ENCODE data around the gene DNAJC5. TPM values are rescaled to one million over a fixed set of nuclear protein-coding genes. Genes with fewer than 3 reads are reported as not detected.
"Not testable (repeated sequence)": the region's sequence is repeated elsewhere in the genome, so short reads cannot be mapped to it uniquely, and the experiment has no call there.

Gene DNAJC5
- total RNA-seq, 1 donor from 2014 or later: 82.6 TPM

DNA sequence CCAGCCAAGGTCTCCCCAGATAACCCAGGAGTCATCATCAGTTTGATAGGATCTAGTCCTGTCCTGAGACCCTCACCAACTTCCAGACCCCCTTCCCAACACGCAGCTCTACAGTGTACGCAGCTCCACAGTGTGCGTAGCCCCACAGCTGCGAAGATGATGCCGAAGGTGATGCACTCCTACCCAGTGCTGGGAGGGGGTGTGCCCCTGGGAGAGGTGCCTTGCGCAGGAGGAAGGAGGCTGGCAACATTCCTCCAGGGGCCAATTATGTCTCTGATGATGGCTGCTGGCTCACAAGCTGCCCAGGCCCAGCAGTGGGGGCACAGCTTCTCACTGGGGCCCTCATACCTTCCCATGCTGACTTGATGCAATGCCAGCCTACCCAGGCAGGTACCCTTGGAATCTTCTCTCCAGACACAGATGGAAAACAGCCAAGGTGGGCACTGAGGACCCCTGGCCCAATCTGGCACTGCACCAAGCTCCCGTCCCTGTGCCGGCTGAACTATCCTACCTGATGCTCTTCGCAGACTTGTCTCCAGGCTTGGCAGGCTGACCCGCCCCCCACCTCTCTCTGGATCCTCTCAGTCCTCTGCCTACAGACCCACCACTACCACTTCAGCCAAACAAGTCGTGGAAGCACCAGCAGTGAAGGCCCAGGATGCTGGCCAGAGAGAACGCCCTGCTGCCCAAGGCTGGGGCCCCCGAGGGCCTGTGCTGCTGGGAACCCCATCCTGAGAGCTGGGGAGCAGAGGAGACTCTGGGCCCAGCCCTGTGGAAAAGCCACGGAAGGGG is 73.4 kb downstream of the DNAJC5 start:
- DNase-seq (ENCODE audit: low read depth): no peak

DNA sequence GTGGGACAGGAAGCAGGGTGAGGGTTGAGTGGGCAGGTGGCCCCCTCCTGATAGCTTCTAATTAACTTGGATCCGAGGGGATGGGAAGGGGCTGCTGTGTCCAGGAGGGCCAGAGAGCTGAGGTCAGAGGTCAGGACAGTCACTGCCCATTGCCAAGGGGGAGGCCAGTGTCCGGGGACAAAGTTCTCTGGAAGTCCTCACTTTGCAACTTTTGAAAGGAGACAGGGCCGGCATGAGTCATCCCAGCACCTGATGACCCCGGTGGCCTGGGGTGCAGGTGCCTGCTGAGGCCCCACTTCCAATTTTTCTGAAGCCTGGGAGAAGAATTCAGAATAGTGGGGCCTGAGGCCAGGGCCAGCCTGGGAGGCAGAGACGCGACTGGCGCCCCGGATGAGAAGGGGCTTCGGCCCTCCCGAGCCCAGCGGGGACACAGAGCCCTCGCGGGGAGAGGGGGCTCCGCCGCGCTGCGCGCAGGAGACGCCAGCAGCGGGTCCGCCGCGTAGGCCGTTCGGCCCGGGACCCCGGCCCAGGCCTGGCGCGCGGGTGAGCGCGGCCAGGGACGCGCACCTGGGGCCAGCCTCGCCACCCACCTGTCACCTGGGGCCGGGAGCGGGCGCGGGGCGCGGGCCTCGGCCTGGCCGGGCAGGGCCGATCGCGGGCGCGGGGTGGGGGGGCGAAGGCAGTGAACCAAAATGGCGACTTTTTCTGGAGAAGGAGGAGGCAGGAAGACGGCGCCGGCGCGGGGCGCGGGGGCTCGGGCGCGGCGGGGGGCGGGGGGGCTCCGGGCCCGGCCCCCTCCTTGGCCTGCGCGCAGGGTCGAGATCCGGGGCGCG is 74.2 kb downstream of the DNAJC5 start:
- no peak for DNase-seq (ENCODE audit: low read depth)

DNA sequence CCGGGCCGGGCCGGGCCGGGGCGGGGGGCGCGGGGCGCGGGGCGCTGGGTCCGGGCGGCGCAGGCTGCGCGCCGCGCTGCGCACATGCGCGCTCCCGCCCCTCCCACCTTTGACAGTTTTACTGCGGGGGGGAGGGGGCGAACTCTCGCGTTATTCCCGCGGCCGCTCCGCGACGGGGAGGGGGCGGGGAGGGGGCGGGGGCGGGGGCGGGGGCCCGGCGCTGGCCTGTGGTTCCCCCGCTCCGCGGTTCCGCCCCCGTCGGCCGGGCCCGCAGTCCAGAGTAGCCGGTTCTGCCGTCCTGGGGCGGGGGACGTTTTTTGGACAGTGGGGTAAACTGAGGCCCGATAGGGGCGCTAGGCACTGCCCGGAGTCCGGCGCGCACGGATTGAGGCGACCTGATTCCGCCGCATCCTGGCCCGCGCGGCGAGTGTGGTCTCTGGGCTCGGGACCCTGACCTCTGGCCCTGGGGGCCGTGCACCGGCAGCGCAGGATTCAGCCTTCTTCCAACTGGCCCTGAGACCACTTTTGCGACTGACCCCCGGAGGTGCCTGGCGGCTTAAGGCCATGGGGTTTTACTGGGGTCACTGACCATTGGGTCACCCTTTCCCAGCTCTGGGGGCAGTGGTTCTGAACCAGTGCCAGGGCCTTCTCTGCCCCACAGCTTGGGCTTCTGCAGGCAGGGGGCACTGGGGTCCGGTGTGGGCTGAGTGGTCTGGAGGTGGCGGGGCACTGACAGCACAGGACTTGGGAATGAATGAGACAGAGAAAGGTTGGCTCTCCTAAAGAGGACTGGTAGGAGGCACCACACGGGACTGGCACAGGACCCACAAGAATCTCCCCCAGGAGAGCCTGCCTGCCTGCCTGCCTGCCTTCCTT is 75.2 kb downstream of the DNAJC5 start, which contains the start of gene ZNF512B:
ZNF512B (minus strand) TSS at position 93 of the 876 bp plus-strand sequence. CDS start 1,980 bp downstream, outside the sequence.
- DNase-seq (ENCODE audit: low read depth): no peak

DNA sequence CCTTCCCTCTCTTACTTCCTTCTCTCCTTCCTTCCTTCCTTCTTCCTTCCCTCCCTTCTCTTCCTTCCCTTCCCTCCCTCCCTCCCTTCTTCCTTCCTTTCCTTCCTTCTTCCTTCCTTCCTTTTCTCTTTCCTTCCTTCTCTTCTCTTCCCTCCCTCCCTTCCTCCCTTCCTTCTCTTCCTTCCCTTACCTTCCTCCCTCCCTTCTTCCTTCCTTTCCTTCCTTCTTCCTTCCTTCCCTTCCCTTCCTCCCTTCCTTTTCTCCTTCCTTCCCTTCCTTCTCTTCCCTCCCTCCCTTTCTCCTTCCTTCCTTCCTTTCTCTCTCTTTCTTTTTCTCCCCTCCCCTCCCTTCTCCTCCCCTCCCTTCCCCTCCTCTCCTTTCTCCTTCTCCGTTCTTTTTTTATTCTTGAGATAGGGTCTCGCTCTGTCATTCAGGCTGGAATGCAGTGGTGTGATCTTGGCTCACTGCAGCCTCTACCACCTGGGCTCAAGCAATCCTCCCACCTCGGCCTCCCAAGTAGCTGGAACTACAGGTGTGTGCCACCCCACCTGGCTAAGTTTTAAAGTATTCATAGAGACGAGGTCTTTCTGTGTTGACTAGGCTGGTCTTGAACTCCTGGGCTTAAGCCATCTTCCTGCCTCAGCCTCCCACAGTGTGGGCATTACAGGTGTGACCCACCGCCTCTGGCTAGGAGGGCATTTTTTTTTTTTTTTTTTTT is 75.9 kb downstream of the DNAJC5 start:
- DNase-seq (ENCODE audit: low read depth): no peak

DNA sequence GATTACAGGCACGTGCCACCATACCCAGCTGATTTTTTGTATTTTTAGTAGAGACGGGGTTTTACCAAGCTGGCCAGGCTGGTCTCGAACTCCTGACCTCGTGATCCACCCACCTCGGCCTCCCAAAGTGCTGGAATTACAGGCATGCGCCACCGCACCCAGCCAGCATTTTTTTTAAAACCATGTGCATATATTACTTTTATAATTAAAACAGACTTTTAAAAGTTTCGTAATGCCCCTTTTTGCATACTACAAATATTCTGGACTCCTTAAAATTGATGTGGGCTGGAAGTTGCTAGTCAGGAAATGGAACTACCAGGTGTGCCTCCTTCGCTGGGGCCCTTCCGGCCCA is 77.0 kb downstream of the DNAJC5 start:
- DNase-seq (ENCODE audit: low read depth): not testable (repeated sequence)

DNA sequence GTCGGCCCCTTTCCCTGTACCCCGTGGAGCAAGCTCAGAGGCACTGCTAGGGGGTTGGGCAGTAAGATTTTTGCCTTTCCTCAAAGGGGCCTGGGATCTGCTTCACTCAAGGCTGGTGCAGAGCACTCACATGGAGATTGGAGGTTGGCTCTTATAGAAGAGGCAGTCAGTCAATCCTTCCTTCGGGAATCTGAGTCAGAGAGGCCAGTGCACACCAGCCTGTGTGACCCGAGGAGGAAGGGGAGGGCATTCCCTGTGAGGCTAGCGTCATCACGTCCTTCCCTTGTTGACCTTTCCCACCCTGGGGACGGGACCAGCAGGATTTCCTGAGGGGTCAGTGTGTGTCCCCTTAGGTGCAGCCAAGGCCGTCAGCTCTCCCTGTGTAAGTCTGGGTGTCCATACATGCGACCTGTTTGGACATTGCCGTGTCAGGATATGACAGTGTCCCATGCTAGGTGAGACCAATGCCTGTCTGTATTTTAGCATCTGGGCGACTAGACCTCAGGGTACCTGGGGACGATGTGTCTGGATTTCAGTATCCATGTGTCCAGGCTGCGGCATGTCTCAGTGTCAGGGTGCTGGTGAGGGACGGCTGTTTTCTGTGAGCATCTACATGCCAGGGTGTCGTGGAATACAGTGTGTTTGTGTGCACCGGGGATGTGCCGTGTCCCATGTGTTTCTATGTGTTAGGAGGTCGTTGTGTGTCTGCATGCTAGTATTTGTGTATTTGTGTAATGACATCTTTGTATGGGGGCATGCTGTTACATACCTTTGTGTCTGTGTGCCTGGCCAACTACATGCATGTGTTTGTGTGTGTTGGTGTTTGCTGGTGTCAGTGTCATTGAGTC is 77.6 kb downstream of the DNAJC5 start:
- no peak for DNase-seq (ENCODE audit: low read depth)

DNA sequence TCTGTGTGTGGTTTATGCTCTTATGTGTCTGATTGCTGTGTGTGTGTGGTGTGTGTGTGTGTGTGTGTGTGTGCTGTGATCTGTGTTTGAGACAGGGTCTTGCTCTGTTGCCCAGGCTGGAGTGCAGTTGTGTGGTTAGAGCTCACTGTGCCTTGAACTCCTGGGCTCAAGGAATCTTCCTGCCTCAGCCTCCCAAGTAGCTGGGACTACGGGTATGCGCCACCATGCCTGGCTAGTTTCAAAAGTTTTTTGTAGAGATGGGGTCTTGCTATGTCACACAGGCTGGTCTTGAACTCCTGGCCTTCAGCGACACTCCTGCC is 78.2 kb downstream of the DNAJC5 start:
- DNase-seq (ENCODE audit: low read depth): no peak

- peak; percentile 52 for DNase-seq (ENCODE audit: low read depth)
Observed at GRCh38 chr20:63973636-63974401, 78.9 kb downstream of the DNAJC5 start.

DNA sequence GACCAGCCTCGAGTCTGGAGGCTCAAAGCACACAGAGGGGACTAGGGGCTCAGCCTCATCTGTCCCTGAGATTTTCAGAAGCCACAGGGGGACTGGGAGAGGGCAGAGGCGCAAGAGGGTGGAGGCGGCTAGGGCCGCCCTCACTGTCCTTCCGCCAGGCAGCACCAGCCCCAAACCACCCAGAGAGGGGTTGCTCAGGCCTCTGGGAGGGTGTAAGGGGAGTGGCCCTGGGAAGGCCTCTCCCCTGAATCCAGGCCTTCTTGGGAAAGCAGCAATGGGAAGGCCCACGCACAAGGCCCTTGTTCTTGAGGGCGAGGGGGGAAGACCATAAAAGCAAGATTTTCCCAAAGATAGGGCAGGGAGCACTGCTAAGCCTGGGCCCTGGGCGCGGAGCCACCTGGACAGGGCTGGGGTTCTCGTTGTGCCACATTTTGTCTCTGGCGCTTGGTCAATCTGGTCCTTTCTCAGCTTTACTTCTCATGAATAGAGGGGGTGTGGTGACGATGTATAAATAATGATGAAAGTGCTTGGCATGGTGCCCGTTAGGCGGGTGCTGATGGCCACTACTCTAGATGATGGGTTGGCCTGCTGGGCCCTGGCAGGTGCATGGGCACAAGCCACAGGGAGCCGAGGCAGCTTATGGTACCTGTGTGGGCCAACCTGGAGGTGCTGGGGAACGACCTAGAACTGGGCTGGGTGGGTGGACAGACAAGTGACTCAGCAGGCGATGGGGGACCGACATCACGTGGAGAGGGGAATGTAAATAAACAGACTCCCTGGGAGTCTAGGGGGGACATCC is 79.7 kb downstream of the DNAJC5 start:
- DNase-seq (ENCODE audit: low read depth): no peak

DNA sequence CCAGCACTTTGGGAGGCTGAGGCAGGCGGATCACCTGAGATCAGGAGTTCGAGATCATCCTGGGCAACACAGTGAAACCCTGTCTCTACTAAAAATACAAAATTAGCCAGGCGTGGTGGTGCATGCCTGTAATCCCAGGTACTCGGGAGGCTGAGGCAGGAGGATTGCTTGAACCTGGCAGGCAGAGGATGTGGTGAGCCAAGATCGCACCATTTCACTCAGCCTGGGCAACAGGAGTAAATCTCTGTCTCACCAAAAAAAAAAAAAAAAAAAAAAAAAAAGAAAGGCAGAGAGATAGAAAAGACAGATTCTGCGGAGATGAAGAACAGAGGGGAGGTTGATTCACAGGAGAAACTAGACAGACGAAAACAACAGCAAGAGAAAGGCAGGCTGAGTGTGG is 81.6 kb downstream of the DNAJC5 start:
- DNase-seq (ENCODE audit: low read depth): not testable (repeated sequence)

DNA sequence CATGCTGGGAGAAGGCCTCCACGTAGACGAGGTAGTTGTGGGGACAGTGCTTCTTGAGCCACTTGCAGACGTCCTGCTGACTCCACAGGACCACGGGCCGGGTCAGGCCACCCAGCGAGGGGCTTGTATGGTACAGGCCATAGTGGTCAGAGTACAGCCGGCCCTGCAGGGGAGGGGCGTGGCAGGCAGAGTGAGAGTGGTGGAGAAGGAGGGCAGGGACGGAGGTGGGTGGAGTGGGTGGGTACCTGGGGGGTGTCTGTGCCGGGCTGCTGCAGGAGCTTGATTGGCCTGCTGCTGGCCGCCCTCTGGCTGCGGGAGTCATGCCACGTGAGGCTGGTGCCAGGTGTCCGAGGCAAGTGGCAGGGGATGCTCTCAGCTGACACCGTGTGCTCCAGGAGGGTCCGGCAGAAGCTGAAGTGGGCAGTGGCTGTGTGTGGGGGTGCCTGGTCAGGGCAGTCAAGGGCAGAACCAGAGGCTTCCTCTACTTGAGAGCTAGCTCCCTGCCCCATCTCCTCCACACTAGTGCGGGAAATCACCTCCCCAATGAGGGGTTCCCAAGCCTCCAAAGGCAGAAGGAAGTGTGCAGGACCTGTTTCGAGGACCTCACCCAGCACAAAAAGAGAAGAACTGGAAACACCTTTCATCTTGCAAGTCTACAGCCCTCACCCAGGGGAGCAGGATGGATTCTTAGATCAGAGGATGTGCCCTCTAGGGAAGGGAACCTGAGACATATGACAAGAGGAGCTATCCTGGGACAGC is 82.2 kb downstream of the DNAJC5 start:
- no peak for DNase-seq (ENCODE audit: low read depth)

- DNase-seq (ENCODE audit: low read depth): peak; percentile 19
Observed at GRCh38 chr20:63977739-63978276, 82.9 kb downstream of the DNAJC5 start.

- peak; percentile 47 for DNase-seq (ENCODE audit: low read depth)
Observed at GRCh38 chr20:63978319-63979228, 83.6 kb downstream of the DNAJC5 start.

- no peak for DNase-seq (ENCODE audit: low read depth)
Observed at GRCh38 chr20:63979229-63979556, 84.3 kb downstream of the DNAJC5 start.

DNA sequence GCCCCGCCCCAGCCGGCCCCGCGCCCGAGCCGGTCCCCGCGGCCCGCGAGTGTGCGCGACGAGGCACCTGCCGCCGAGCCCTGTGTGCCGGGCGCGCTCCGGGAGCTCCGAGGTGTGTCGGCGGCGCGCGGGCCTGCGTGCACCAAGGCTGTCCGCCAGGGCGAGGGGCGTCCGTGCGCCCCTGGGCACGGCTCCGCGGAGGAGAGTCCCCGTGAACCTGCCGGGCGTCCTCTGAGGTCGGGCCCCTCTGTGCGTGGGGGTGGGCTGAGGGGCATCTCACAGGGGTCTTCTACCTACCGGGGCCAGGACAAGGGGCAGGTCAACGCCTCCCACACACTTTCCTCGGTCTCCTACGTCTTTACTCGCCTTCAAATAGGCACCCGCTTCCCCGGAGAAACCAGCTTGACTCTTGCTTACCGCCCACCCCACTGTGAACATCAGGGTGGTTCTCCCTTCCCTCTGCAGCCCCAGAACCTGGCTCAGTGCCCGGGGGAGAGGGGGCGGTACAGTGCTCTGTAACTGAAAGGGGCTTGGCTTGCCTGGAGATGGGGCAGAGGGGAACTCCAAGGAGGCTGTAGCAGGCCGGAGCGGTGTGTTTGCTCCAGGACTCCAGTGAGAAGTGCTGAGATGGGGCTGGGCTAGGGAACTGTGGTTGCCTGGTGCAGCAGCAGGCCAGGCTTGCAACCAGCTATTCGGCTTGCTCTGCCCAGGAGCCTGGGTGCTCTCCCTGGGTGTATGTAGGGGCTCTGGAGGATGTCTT is 84.8 kb downstream of the DNAJC5 start, which contains the start of gene SAMD10:
SAMD10 (minus strand) TSS at position 86 of the 760 bp plus-strand sequence. CDS start 175 bp downstream, outside the sequence.
- DNase-seq (ENCODE audit: low read depth): peak; percentile 36

DNA sequence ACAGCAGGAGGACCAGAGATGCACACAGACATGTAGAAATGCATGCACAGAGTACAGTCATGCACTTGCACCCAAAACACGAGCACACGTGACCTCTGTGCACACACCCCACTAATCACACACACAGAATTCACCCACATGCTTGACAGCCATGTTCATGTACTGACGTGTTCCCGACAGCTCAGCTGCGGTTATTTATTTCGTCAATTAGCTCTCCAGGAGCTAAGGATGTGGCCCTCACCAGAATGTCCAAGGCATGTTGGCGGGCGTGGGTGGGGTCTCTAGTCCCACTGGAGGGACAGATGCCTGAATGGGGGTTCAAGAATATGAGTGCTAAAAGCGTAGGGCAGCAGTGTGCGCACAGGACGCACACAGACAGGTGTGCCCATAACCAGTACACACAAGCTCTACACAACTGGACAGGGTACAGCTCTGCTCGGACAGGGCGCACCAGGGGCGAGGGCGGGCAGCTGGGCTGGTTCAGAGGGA is 85.4 kb downstream of the DNAJC5 start:
- no peak for DNase-seq (ENCODE audit: low read depth)
